ENCODE measurements around the gene DCANP1. TPM values are rescaled to one million over a fixed set of nuclear protein-coding genes. Genes with fewer than 3 reads are reported as not detected.

Gene DCANP1
- total and polyA plus RNA-seq, 2 of the 13 experiments (the other 11 are each of a cell fraction or from before 2014, with no cell fraction given) = not detected

GRCh38 chr5:135488727-135489465 is 41.7 kb upstream of the DCANP1 start (continued):
- TF ChIP-seq HOXA9 (CRISPR knock-in tag; IDR thresholded peaks at IDR 0.05; ENCODE audit: borderline replicate concordance) = no peak
- peak; percentile 81 for TF ChIP-seq TCF7 (IDR thresholded peaks at IDR 0.05; ENCODE audit: low read depth)
- TF ChIP-seq ZNF800 (CRISPR knock-in tag; IDR thresholded peaks at IDR 0.05) = peak; percentile 41; the same call in 1 of the 2 replicates
- TF ChIP-seq CEBPB (IDR thresholded peaks at IDR 0.05; ENCODE audit: borderline replicate concordance, low read depth, low read length) = no peak
- TF ChIP-seq ZNF891 (CRISPR knock-in tag; IDR thresholded peaks at IDR 0.05) = peak; percentile 42; the same call in 1 of the 2 replicates
- peak; percentile 33; the same call in 1 of the 2 replicates for TF ChIP-seq SKIL (CRISPR knock-in tag; IDR thresholded peaks at IDR 0.05; ENCODE audit: borderline replicate concordance)
- peak; percentile 65 for TF ChIP-seq HNRNPLL (IDR thresholded peaks at IDR 0.05; ENCODE audit: low read depth, low read length, poor library complexity, severe bottlenecking)
- peak; percentile 13 for TF ChIP-seq AGO1 (IDR thresholded peaks at IDR 0.05; ENCODE audit: low read depth, low read length, poor library complexity, severe bottlenecking)
- TF ChIP-seq MEIS2 (CRISPR knock-in tag; IDR thresholded peaks at IDR 0.05) = 0 out of 2 replicates have a peak, but pooled peaks have one; percentile 33
- peak; percentile 26; the same call in 1 of the 2 replicates for TF ChIP-seq YEATS2 (CRISPR knock-in tag; IDR thresholded peaks at IDR 0.05; ENCODE audit: borderline replicate concordance)
- TF ChIP-seq NCOA2 (CRISPR knock-in tag; IDR thresholded peaks at IDR 0.05) = peak; percentile 69; the same call in 1 of the 2 replicates
- peak; percentile 31; the same call in 1 of the 2 replicates for TF ChIP-seq ISL2 (CRISPR knock-in tag; IDR thresholded peaks at IDR 0.05)

Data from HepG2 (cell line).